ENCODE data around the gene SPRR2E.

GRCh38 chr1:153141377-153141776 lies 47.1 kb upstream of the SPRR2E start:
- TF ChIP-seq SIN3A (IDR thresholded peaks at IDR 0.05; ENCODE audit: borderline replicate concordance, insufficient read depth, low read length): no peak
- no peak for TF ChIP-seq TAF1 (IDR thresholded peaks at IDR 0.05; ENCODE audit: borderline replicate concordance, insufficient read depth, low read length)
- TF ChIP-seq, protein P1, sequence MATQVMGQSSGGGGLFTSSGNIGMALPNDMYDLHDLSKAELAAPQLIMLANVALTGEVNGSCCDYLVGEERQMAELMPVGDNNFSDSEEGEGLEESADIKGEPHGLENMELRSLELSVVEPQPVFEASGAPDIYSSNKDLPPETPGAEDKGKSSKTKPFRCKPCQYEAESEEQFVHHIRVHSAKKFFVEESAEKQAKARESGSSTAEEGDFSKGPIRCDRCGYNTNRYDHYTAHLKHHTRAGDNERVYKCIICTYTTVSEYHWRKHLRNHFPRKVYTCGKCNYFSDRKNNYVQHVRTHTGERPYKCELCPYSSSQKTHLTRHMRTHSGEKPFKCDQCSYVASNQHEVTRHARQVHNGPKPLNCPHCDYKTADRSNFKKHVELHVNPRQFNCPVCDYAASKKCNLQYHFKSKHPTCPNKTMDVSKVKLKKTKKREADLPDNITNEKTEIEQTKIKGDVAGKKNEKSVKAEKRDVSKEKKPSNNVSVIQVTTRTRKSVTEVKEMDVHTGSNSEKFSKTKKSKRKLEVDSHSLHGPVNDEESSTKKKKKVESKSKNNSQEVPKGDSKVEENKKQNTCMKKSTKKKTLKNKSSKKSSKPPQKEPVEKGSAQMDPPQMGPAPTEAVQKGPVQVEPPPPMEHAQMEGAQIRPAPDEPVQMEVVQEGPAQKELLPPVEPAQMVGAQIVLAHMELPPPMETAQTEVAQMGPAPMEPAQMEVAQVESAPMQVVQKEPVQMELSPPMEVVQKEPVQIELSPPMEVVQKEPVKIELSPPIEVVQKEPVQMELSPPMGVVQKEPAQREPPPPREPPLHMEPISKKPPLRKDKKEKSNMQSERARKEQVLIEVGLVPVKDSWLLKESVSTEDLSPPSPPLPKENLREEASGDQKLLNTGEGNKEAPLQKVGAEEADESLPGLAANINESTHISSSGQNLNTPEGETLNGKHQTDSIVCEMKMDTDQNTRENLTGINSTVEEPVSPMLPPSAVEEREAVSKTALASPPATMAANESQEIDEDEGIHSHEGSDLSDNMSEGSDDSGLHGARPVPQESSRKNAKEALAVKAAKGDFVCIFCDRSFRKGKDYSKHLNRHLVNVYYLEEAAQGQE (IDR thresholded peaks at IDR 0.05; ENCODE audit: insufficient read depth in 1 of 2, low read depth in 2 of 2, low read length in 2 of 2): no peak
- no peak for TF ChIP-seq POLR2AphosphoS5 (IDR thresholded peaks at IDR 0.05; ENCODE audit: low read depth, low read length)
- no peak for TF ChIP-seq FOXP2 (optimal IDR thresholded peaks at IDR 0.05; ENCODE audit: borderline replicate concordance, extremely low read depth, extremely low read length, insufficient read depth)
